SU-DHL-6 (cell line): Measurements from ENCODE around the gene PAFAH1B1.

Experiments
- EZH2phosphoT487 ChIP-seq: fragments of 200-600 bp; sonication (generic), shearing (Covaris generic); conservative IDR thresholded peaks from 2 replicates; pipeline ENCODE4 v1.6.1; 2018; ENCODE audit warnings: mild to moderate bottlenecking, antibody characterized with exemption, low read length, moderate library complexity, mixed read lengths
- TF ChIP-seq, protein P1 (sequence below): fragments of 200-600 bp; sonication (generic); IDR thresholded peaks from one replicate; pipeline ENCODE4 v1.5.1; 2017; ENCODE audit warnings: antibody characterized with exemption, mild to moderate bottlenecking, low read length, moderate library complexity; ENCODE audit not compliant: insufficient read depth, poor library complexity, severe bottlenecking

DNA sequence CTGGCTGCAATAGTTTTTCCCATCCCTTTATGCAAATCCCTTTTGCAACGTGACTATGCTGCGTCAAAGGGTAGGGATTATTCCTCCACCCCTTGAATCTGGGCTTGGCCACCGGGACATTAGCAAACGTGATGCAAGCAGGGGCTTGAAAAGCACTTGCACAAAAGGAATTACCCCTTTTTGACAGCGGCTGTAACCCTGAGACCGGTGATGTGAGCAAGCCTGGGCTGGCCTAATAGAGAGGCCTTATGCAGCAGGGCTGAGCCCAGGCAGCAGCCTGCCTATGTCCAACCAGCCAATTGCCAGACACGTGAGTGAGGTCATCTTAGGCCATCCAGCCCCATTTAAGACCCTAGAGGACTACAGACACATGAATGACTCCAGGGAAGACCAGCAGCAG lies 30.4 kb upstream of the PAFAH1B1 start:
- TF ChIP-seq, protein P1, sequence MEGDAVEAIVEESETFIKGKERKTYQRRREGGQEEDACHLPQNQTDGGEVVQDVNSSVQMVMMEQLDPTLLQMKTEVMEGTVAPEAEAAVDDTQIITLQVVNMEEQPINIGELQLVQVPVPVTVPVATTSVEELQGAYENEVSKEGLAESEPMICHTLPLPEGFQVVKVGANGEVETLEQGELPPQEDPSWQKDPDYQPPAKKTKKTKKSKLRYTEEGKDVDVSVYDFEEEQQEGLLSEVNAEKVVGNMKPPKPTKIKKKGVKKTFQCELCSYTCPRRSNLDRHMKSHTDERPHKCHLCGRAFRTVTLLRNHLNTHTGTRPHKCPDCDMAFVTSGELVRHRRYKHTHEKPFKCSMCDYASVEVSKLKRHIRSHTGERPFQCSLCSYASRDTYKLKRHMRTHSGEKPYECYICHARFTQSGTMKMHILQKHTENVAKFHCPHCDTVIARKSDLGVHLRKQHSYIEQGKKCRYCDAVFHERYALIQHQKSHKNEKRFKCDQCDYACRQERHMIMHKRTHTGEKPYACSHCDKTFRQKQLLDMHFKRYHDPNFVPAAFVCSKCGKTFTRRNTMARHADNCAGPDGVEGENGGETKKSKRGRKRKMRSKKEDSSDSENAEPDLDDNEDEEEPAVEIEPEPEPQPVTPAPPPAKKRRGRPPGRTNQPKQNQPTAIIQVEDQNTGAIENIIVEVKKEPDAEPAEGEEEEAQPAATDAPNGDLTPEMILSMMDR = no peak
- no peak for TF ChIP-seq EZH2phosphoT487
